H9 (cell line): ENCODE data around the gene KRT77. TPM values are rescaled to one million over a fixed set of nuclear protein-coding genes. Genes with fewer than 3 reads are reported as not detected.

Source experiments
- DNase-seq: peaks from one replicate; pipeline ENCODE4 v3.0.0-alpha.2; 2017
- H2AFZ ChIP-seq: one replicate; pipeline ENCODE4 v1.6.1; 2013; ENCODE audit warnings: mild to moderate bottlenecking, low read length, control low read depth, moderate library complexity
- H2AK5ac ChIP-seq: 2 replicates; pipeline ENCODE4 v1.6.1; 2013; ENCODE audit warnings: low read length, control low read depth, mixed read lengths; ENCODE audit not compliant: insufficient read length
- H2BK120ac ChIP-seq: one replicate; pipeline ENCODE4 v1.6.1; 2013; ENCODE audit warnings: low read depth, mild to moderate bottlenecking, low read length, control low read depth, inconsistent platforms; ENCODE audit not compliant: poor library complexity, severe bottlenecking
- H2BK12ac ChIP-seq: 2 replicates; pipeline ENCODE4 v1.6.1; 2013; ENCODE audit warnings: low read length, control low read depth, mixed read lengths, low read depth; ENCODE audit not compliant: insufficient read length
- H2BK15ac ChIP-seq: 2 replicates; pipeline ENCODE4 v1.6.1; 2013; ENCODE audit warnings: low read depth, low read length, control low read depth
- H2BK20ac ChIP-seq: one replicate; pipeline ENCODE4 v1.6.1; 2013; ENCODE audit warnings: low read depth, mild to moderate bottlenecking, low read length, control low read depth, inconsistent platforms; ENCODE audit not compliant: poor library complexity, severe bottlenecking
- H2BK5ac ChIP-seq: 2 replicates; pipeline ENCODE4 v1.6.1; 2013; ENCODE audit warnings: low read length, control low read depth, mixed read lengths; ENCODE audit not compliant: insufficient read length
- H3K14ac ChIP-seq: 2 replicates; pipeline ENCODE4 v1.6.1; 2013; ENCODE audit warnings: low read length, control low read depth; ENCODE audit not compliant: insufficient read depth
- H3K18ac ChIP-seq: 2 replicates; pipeline ENCODE4 v1.6.1; 2013; ENCODE audit warnings: low read depth, mild to moderate bottlenecking, mixed read lengths, low read length, control low read depth; ENCODE audit not compliant: insufficient read length
- H3K23ac ChIP-seq: 2 replicates; pipeline ENCODE4 v1.6.1; 2013; ENCODE audit warnings: low read length, control low read depth, mixed read lengths, low read depth; ENCODE audit not compliant: insufficient read length
- H3K23me2 ChIP-seq: 2 replicates; pipeline ENCODE4 v1.6.1; 2013; ENCODE audit warnings: low read depth, mild to moderate bottlenecking, mixed read lengths, low read length, control low read depth; ENCODE audit not compliant: insufficient read length, poor library complexity, severe bottlenecking
- H3K27ac ChIP-seq: 2 replicates; pipeline ENCODE4 v1.5.1; 2013; ENCODE audit warnings: low read length, control low read depth, mixed read lengths, low read depth; ENCODE audit not compliant: insufficient read length
- H3K27me3 ChIP-seq: 2 replicates; pipeline ENCODE4 v1.6.1; 2013; ENCODE audit warnings: low read length, control low read depth, inconsistent platforms; ENCODE audit not compliant: insufficient read depth
- H3K4ac ChIP-seq: 2 replicates; pipeline ENCODE4 v1.6.1; 2013; ENCODE audit warnings: low read depth, mild to moderate bottlenecking, control low read depth, inconsistent platforms, low read length, moderate library complexity
- H3K4me1 ChIP-seq: 2 replicates; pipeline ENCODE4 v1.6.1; 2013; ENCODE audit warnings: low read length, control low read depth, inconsistent platforms; ENCODE audit not compliant: insufficient read depth
- H3K4me2 ChIP-seq: 2 replicates; pipeline ENCODE4 v1.6.1; 2013; ENCODE audit warnings: low read length, control low read depth, mixed read lengths; ENCODE audit not compliant: insufficient read length, insufficient read depth
- H3K56ac ChIP-seq: 2 replicates; pipeline ENCODE4 v1.6.1; 2013; ENCODE audit warnings: low read depth, mild to moderate bottlenecking, mixed read lengths, low read length, control low read depth; ENCODE audit not compliant: insufficient read length
- H3K79me1 ChIP-seq: 2 replicates; pipeline ENCODE4 v1.6.1; 2013; ENCODE audit warnings: low read depth, mild to moderate bottlenecking, moderate library complexity, low read length, control low read depth, inconsistent platforms; ENCODE audit not compliant: insufficient read depth, poor library complexity, severe bottlenecking
- H3K79me2 ChIP-seq: 2 replicates; pipeline ENCODE4 v1.6.1; 2013; ENCODE audit warnings: low read length, control low read depth, inconsistent platforms; ENCODE audit not compliant: insufficient read depth
- H3K9ac ChIP-seq: 2 replicates; pipeline ENCODE4 v1.6.1; 2013; ENCODE audit warnings: low read length, control low read depth, mixed read lengths; ENCODE audit not compliant: insufficient read length; ENCODE audit errors: extremely low read depth
- H3K9me3 ChIP-seq: one replicate; pipeline ENCODE4 v1.6.1; 2013; ENCODE audit warnings: low read depth, low read length, inconsistent platforms; ENCODE audit not compliant: control insufficient read depth
- H3T11ph ChIP-seq: one replicate; pipeline ENCODE4 v1.6.1; 2013; ENCODE audit warnings: mild to moderate bottlenecking, low read length, control low read depth, inconsistent platforms
- H4K20me1 ChIP-seq: one replicate; pipeline ENCODE4 v1.6.1; 2013; ENCODE audit not compliant: control insufficient read depth, insufficient read length, insufficient read depth
- H4K5ac ChIP-seq: 2 replicates; pipeline ENCODE4 v1.6.1; 2013; ENCODE audit warnings: low read depth, mild to moderate bottlenecking, mixed read lengths, low read length, control low read depth; ENCODE audit not compliant: insufficient read length
- H4K8ac ChIP-seq: replicated peaks from 2 replicates; pipeline ENCODE4 v1.6.1; 2013; ENCODE audit warnings: low read length, control low read depth, mixed read lengths, low read depth; ENCODE audit not compliant: insufficient read length
- H4K91ac ChIP-seq: 2 replicates; pipeline ENCODE4 v1.6.1; 2013; ENCODE audit warnings: low read depth, mild to moderate bottlenecking, moderate library complexity, mixed read lengths, low read length, control low read depth; ENCODE audit not compliant: insufficient read length
- H3K27ac Mint-ChIP-seq, 3 experiments: 2 replicates in 2 of 3; 3 replicates in 1 of 3; pipeline ENCODE4 v1.8.0; 2020 to 2021; ENCODE audit warnings: mixed read lengths in 3 of 3, mild to moderate bottlenecking in 1 of 3, moderate library complexity in 1 of 3
- H3K27me3 Mint-ChIP-seq: 2 replicates; pipeline ENCODE4 v1.8.0; 2021; ENCODE audit warnings: low read depth, mild to moderate bottlenecking, moderate library complexity, mixed read lengths
- H3K36me3 Mint-ChIP-seq, 3 experiments: 2 replicates in 2 of 3; 3 replicates in 1 of 3; pipeline ENCODE4 v1.8.0; 2020 to 2021; ENCODE audit warnings: low read depth in 3 of 3, mixed read lengths in 3 of 3; ENCODE audit not compliant: insufficient read depth in 1 of 3
- H3K4me1 Mint-ChIP-seq, 2 experiments: 2 replicates each; pipeline ENCODE4 v1.8.0; 2020; ENCODE audit warnings: mixed read lengths in 2 of 2
- H3K4me3 Mint-ChIP-seq, 2 experiments: 2 replicates in 1 of 2; 3 replicates in 1 of 2; pipeline ENCODE4 v1.8.0; 2020 to 2021; ENCODE audit warnings: mild to moderate bottlenecking in 2 of 2, mixed read lengths in 2 of 2, moderate library complexity in 1 of 2
- H3K9me3 Mint-ChIP-seq, 2 experiments: 2 replicates in 1 of 2; 3 replicates in 1 of 2; pipeline ENCODE4 v1.8.0; 2020; ENCODE audit warnings: mild to moderate bottlenecking in 2 of 2, mixed read lengths in 2 of 2, moderate library complexity in 1 of 2
- CTCF ChIP-seq: fragments of 200-600 bp; sonication (generic); conservative IDR thresholded peaks from 3 replicates; pipeline ENCODE4 v1.8.0; 2021; ENCODE audit warnings: antibody characterized with exemption, mild to moderate bottlenecking
- total RNA-seq: library from RNA; stranded (reverse); gene quantifications from 2 replicates; pipeline ENCODE4 v1.2.1, GENCODE V29; 2021

Gene KRT77
- total RNA-seq, 1 experiment from 2014 or later: not detected

GRCh38 chr12:52663420-52663819 is 39.9 kb downstream of the KRT77 start:
- DNase-seq: no peak
- no peak overlapping the region for H3T11ph ChIP-seq
- H2AFZ ChIP-seq: no peak overlapping the region
- TF ChIP-seq CTCF: no peak
- H2BK120ac ChIP-seq: no peak overlapping the region
- no peaks in the 10 kb centered on the region for H3K79me1 ChIP-seq
- H3K14ac ChIP-seq: no peak overlapping the region
- no peaks in the 10 kb centered on the region for H3K36me3 Mint-ChIP-seq
- no peak overlapping the region for H4K8ac ChIP-seq
- H3K4me1 ChIP-seq: no peaks in the 10 kb centered on the region
- no peak overlapping the region for H3K56ac ChIP-seq
- no peak overlapping the region for H2AK5ac ChIP-seq
- H3K79me2 ChIP-seq: no peaks in the 10 kb centered on the region
- H3K23ac ChIP-seq: no peak overlapping the region
- H3K4ac ChIP-seq: no peak overlapping the region
- no peaks in the 10 kb centered on the region for H3K9me3 Mint-ChIP-seq
- H2BK20ac ChIP-seq: no peak overlapping the region
- H3K27ac Mint-ChIP-seq: peak overlapping the region in 2 of 3 experiments; percentile 7 to 12; a peak in 1 of 7 replicates
- H3K27me3 Mint-ChIP-seq: peaks cover 29% of the 10 kb centered on the region
- no peak overlapping the region for H3K27ac ChIP-seq
- no peak overlapping the region for H2BK12ac ChIP-seq
- no peaks in the 10 kb centered on the region for H3K27me3 ChIP-seq
- H3K4me3 Mint-ChIP-seq: no peak overlapping the region
- no peak overlapping the region for H4K91ac ChIP-seq
- no peak overlapping the region for H3K4me2 ChIP-seq
- H2BK15ac ChIP-seq: no peak overlapping the region
- H3K18ac ChIP-seq: no peak overlapping the region
- H3K4me1 Mint-ChIP-seq: no peaks in the 10 kb centered on the region; a peak in 1 of 4 replicates
- no peak overlapping the region for H4K5ac ChIP-seq
- H3K9me3 ChIP-seq: no peaks in the 10 kb centered on the region
- H3K9ac ChIP-seq: no peak overlapping the region
- peaks cover 2% of the 10 kb centered on the region for H4K20me1 ChIP-seq
- H2BK5ac ChIP-seq: no peak overlapping the region
- H3K23me2 ChIP-seq: no peaks in the 10 kb centered on the region
